ENCODE results near the gene NOSTRIN.

DNA sequence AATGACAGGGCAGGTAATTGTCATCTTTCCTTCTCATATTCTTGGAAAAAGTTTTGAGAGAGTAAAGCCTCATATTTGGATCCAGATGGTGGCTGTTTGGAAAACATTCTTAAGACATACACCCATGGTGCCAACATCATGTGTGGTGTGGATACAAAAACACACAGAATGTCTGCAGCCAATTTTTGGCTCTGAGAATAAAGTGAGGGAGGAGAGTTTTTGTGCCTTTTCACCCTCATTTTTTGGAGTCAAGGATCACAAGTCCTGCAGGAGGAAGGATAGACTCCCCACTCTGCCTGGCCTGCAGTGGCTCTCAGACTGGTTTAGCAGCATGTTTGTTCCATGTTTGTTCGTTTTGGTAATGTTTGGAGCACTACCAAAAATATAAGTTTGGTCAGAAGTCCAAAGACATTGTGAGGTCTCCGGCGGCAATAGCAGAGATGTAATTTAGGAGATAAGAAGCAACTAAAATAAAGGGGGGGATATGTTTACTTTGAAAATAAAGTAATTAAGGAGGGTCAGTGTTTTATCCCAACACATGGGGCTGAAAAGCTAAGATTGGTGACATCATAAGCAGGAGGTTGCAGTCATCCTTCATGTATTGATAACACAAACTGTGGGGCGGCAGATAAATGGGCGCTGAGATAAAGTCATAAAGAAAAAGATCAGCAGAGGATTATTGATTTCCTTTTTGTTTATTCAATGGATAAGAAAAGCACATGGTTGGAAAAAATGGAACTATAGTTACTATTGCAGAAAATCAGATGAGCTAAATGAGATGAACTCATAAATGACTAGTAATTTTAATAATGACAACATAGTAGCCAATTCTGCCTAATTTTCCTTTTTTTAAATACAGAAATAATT, 655 bp downstream of the NOSTRIN start:
- TF ChIP-seq, protein P1, sequence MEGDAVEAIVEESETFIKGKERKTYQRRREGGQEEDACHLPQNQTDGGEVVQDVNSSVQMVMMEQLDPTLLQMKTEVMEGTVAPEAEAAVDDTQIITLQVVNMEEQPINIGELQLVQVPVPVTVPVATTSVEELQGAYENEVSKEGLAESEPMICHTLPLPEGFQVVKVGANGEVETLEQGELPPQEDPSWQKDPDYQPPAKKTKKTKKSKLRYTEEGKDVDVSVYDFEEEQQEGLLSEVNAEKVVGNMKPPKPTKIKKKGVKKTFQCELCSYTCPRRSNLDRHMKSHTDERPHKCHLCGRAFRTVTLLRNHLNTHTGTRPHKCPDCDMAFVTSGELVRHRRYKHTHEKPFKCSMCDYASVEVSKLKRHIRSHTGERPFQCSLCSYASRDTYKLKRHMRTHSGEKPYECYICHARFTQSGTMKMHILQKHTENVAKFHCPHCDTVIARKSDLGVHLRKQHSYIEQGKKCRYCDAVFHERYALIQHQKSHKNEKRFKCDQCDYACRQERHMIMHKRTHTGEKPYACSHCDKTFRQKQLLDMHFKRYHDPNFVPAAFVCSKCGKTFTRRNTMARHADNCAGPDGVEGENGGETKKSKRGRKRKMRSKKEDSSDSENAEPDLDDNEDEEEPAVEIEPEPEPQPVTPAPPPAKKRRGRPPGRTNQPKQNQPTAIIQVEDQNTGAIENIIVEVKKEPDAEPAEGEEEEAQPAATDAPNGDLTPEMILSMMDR (optimal IDR thresholded peaks at IDR 0.05 in 1 of 3, IDR thresholded peaks at IDR 0.05 in 1 of 3, conservative IDR thresholded peaks at IDR 0.05 in 1 of 3; ENCODE audit: extremely low read depth in 1 of 3, insufficient read depth in 2 of 3, low read length in 3 of 3): no peak
- no peak for TF ChIP-seq EZH2 (IDR thresholded peaks at IDR 0.05; ENCODE audit: low read length)

Measured in keratinocyte (primary cell).